OCI-LY3 (cell line): ENCODE data around the gene NXPH4.

ENCODE experiments used
- CTCF ChIP-seq: fragments of 200-600, 300-600 bp; sonication (generic); IDR thresholded peaks from 2 replicates; pipeline ENCODE4 v1.5.1; 2014; ENCODE audit warnings: antibody characterized with exemption, low read length, low read depth
- EZH2phosphoT487 ChIP-seq: fragments of 200-600 bp; shearing (Covaris generic); IDR thresholded peaks from 2 replicates; pipeline ENCODE4 v1.6.1; 2018; ENCODE audit warnings: antibody characterized with exemption, mixed run types, low read depth

- no peak for TF ChIP-seq CTCF
- TF ChIP-seq EZH2phosphoT487: no peak
Measured at GRCh38 chr12:57196439-57196838, 20.2 kb upstream of the NXPH4 start.
